Mucosa of rectum (tissue), 2 donors: Measurements from ENCODE around the gene ZFAND4.
"Not testable (repeated sequence)": the region's sequence is repeated elsewhere in the genome, so short reads cannot be mapped to it uniquely, and the experiment has no call there.

Experiments used
- H3K27ac ChIP-seq, 2 donors: one replicate each; pipeline ENCODE4 v1.7.0; 2013; ENCODE audit warnings: inconsistent platforms in 2 of 2, low read depth in 2 of 2, low read length in 2 of 2
- H3K27me3 ChIP-seq, 2 donors: one replicate each; pipeline ENCODE4 v1.7.0; 2013; ENCODE audit warnings: low read length in 2 of 2; ENCODE audit not compliant: control insufficient read depth in 2 of 2, insufficient read depth in 2 of 2
- H3K36me3 ChIP-seq, 2 donors: one replicate each; pipeline ENCODE4 v1.7.0; 2013; ENCODE audit warnings: low read length in 2 of 2; ENCODE audit not compliant: control insufficient read depth in 2 of 2, insufficient read depth in 2 of 2
- H3K4me1 ChIP-seq, 2 donors: one replicate each; pipeline ENCODE4 v1.7.0; 2013; ENCODE audit warnings: low read length in 2 of 2, mild to moderate bottlenecking in 1 of 2; ENCODE audit not compliant: control insufficient read depth in 2 of 2, insufficient read depth in 2 of 2
- H3K4me3 ChIP-seq, 2 donors: one replicate each; pipeline ENCODE4 v1.7.0; 2013; ENCODE audit warnings: low read length in 2 of 2
- H3K9ac ChIP-seq, 2 donors: one replicate each; pipeline ENCODE4 v1.7.0; 2013; ENCODE audit warnings: low read length in 2 of 2, low read depth in 1 of 2, mild to moderate bottlenecking in 1 of 2
- H3K9me3 ChIP-seq, 2 donors: one replicate each; pipeline ENCODE4 v1.7.0; 2013; ENCODE audit warnings: low read length in 2 of 2; ENCODE audit not compliant: control insufficient read depth in 2 of 2
- donor health status: healthy.
- donor health status: Normal muscosa, but diverticular disease.

ZFAND4 gene

DNA sequence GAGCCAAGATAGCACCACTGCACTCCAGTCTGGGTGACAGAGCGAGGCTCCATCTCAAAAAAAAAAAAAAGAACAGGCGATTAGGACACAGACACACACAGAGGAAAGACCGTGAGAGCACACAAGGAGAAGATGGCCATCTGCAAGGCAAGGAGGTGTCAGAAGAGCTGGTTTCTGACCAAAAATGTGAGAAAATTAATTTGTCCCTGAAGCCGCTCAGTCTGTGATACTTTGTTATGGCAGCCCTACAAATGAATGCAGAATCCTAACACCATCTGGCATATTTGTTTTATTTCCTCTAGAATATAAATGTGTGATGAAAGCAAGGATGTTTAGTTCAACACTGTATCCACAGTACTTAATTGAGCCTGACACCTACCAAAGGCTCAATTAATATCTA is 69.7 kb downstream of the ZFAND4 start:
- Histone ChIP-seq H3K36me3 (no peaks in the 10 kb centered on the region), H3K4me3 (no peak overlapping the region), H3K4me1 (peaks cover 0 to 5% of the 10 kb centered on the region in 2 donors), H3K27ac (no peak overlapping the region), H3K9ac (no peak overlapping the region), H3K27me3 (no peaks in the 10 kb centered on the region), H3K9me3 (no peaks in the 10 kb centered on the region)

DNA sequence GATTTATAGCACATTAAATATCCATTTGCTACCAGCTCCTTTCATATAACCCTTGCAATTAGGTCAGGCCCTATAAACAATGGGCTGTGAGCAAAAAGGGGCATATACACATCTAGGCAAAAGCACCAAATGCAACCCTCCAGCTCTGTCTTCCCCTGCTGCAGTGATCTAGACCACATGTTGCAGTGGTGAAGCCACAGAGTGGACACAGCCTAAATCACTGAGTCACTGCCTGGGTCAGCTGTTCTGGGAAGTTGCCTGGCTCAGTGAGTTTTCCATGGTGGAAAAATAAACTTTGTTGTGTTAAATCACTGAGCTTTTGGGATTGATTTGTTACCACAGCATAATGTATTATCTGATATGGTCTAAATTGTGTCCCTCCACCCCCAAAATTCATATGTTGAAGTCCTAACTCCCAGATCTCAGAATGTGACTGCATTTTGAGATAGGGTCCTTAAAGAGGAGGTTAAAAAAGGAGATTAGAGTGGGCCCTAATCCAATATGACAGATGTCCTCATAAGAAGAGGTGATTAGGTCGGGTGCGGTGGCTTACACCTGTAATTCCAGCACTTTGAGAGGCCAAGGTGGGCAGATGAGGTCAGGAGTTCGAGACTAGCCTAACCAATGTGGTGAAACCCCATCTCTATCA is 70.4 kb downstream of the ZFAND4 start:
- Histone ChIP-seq H3K27me3 (no peaks in the 10 kb centered on the region), H3K36me3 (no peaks in the 10 kb centered on the region), H3K9me3 (no peaks in the 10 kb centered on the region), H3K9ac (no peak overlapping the region), H3K4me1 (peaks cover 0 to 5% of the 10 kb centered on the region in 2 donors), H3K27ac (no peak overlapping the region), H3K4me3 (no peak overlapping the region)

DNA sequence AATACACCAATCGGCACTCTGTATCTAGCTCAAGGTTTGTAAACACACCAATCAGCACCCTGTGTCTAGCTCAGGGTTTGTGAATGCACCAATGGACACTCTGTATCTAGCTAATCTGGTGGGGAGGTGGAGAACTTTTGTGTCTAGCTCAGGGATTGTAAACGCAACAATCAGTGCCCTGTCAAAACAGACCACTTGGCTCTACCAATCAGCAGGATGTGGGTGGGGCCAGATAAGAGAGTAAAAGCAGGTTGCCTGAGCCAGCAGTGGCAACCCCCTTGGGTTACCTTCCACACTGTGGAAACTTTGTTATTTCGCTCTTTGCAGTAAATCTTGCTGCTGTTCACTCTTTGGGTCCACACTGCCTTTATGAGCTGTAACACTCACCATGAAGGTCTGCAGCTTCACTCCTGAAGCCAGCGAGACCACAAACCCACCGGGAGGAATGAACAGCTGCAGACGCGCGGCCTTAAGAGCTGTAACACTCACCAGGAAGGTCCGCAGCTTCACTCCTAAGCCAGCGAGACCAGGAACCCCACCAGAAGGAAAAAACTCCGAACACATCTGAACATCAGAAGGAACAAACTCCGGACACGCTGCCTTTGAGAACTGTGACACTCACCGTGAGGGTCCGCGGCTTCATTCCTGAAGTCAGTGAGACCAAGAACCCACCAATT is 71.2 kb downstream of the ZFAND4 start:
- H3K36me3 ChIP-seq, H3K9ac ChIP-seq, H3K9me3 ChIP-seq, H3K27ac ChIP-seq, H3K4me1 ChIP-seq, H3K27me3 ChIP-seq, H3K4me3 ChIP-seq: not testable (repeated sequence)

DNA sequence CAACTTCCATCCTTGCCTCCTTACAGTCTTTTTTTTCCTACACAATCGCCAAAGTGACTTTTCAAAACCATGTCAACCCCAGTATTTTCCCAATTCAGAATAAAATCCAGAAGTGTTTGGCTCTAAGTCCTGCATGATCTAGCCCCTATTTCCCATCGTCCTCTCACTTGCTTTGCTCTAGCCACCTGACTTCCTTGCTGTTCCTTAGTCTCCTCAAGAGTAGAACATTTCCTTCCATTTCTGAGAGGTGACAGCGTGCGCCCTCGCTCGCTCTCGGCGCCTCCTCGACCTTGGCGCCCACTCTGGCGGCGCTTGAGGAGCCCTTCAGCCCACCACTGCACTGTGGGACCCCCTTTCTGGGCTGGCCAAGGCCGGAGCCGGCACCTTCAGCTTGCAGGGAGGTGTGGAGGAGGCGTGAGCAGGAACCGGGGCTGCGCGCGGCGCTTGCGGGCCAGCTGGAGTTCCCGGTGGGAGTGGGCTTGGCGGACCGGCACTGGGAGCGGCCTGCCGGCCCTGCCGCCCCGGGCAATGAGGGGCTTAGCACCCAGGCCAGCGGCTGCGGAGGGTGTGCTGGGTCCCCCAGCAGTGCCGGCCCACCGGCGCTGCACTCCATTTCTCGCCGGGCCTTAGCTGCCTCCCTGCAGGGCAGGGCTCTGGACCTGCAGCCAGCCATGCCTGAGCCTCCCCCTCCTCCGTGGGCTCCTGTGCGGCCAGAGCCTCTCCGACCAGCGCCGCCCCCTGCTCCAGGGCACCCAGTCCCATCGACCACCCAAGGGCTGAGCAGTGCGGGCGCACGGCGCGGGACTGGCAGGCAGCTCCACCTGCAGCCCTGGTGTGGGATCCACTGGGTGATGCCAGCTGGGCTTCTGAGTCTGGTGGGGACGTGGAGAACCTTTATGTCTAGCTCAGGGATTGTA is 72.0 kb downstream of the ZFAND4 start:
- peak overlapping the region in 1 of 2 donors; percentile 29 for H3K4me3 ChIP-seq

DNA sequence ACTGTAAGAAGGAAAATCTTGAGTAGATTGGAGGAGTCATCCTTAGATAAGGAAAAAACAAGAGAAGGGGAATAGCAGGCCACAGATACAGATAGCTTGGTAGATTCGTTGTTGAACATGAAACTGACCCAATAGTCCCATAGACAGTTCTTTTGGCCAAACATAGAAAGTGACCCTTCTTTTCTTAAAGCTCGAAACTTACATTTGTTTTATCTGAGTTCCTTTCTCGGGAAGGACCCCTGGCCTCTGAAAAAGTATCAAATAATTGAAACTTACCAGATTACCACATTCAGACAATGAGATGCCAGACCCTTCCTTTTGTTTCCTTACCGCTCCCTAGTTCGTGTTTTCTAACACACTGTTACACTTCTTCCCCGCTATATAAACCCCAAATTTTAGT is 72.9 kb downstream of the ZFAND4 start:
- Histone ChIP-seq H3K27ac (no peak overlapping the region), H3K9me3 (no peaks in the 10 kb centered on the region), H3K4me3 (no peak overlapping the region), H3K4me1 (peaks cover 4 to 5% of the 10 kb centered on the region in 2 donors), H3K27me3 (no peaks in the 10 kb centered on the region), H3K36me3 (no peaks in the 10 kb centered on the region), H3K9ac (no peak overlapping the region)

More for the DNA sequence above, 72.0 kb downstream of the ZFAND4 start:
- not testable (repeated sequence) for H3K27me3 ChIP-seq, H3K36me3 ChIP-seq, H3K9me3 ChIP-seq, H3K4me1 ChIP-seq, H3K9ac ChIP-seq, H3K27ac ChIP-seq

DNA sequence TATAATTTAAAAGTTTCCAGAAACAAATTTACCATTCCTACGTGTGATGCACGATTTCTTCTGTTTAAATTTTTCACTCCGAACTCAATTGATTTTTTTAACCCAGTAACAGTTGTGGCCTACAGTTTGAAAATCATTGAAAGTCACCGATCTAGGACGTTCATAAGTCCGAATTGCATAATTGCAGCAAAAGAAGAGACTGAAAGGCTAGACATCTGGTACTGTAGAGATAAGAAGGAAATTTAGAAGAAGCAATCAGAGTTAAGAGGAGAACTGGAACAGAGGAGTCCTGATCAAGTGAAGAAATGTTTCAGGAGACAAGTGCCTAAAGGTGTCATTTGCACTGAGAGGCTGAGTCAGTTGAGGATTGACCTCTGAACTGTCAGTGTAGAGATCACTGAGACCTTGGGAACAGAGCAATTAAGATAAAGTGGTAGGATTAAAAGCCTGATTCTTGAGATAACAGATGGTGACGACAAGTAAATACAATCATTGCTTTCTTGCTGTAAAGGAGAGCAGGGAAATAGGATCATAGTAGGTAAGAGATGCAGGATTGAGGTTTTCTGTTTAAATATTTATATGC is 73.5 kb downstream of the ZFAND4 start:
- Histone ChIP-seq H3K9ac (no peak overlapping the region), H3K36me3 (no peaks in the 10 kb centered on the region), H3K4me1 (peaks cover 4 to 5% of the 10 kb centered on the region in 2 donors), H3K27ac (no peak overlapping the region), H3K9me3 (no peaks in the 10 kb centered on the region), H3K27me3 (no peaks in the 10 kb centered on the region), H3K4me3 (no peak overlapping the region)

DNA sequence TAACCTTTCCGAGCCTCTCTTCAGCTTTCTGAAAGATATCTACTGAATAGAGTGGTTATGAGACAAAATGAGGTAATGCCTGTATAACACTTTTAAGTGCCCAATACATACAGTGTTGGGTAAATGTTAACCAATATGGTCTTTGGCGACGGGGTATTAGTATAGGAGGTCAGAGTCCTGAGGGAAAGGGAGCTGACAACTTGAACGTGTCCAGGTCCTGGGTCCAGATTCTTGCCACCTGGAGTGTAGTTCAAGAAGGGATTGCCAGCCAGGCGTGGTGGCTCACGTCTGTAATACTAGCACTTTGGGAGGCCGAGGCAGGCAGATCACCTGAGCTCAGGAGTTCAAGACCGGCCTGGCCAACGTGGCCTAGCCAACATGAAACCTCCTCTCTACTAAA is 76.0 kb downstream of the ZFAND4 start:
- Histone ChIP-seq H3K9me3 (no peaks in the 10 kb centered on the region), H3K4me3 (no peak overlapping the region), H3K27ac (no peak overlapping the region), H3K4me1 (peaks cover 8 to 25% of the 10 kb centered on the region in 2 donors), H3K36me3 (no peaks in the 10 kb centered on the region), H3K27me3 (no peaks in the 10 kb centered on the region), H3K9ac (no peak overlapping the region)

DNA sequence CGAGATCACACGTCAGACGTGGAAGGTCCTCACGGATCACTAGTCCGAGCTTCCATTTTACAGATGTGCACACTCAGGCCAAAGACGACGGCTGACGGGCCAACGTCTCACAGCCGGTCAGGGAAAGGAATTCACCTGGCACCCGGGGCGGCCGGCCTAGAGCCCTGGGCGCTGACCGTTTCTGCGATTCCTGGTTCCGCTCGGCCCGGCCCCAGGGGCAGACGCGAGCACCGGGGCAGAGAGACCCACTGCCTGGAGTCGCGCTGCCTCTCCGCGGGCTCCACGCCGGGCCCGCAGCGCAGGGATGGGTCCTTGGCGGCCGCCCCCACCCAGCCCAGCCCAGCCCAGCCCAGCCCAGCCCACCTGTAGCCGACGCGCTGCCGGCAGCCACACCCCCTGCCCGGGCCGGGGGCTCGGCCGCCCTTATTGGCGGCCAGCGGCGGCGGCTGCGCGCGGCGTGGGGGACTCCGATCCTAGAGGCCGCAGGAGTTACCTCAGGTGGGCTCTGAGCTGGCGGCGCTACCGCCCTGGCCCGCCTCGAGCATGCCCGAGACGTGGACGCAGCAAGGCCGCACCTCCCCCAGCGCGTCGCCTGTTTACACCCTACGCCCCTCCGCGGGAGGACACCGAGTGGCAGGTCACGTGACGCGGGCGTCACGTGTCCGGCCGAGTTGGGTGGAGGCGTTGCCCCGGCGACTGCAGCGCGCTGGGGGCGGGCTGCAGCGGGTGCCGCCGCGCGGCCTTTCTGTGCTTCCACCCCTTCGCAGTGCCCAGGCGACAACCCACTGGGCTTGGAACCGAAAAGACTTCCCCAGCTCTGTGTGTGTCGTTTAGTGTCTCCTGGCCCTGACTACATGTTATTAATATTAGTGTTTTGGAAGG is 78.1 kb downstream of the ZFAND4 start:
- H3K9me3 ChIP-seq, result no peaks in the 10 kb centered on the region
- H3K4me3 ChIP-seq, result peak overlapping the region; percentile 83 to 85
- H3K36me3 ChIP-seq, result no peaks in the 10 kb centered on the region
- peaks cover 8 to 23% of the 10 kb centered on the region in 2 donors for H3K4me1 ChIP-seq
- H3K27ac ChIP-seq, result peak overlapping the region; percentile 62 to 76
- H3K27me3 ChIP-seq, result no peaks in the 10 kb centered on the region
- H3K9ac ChIP-seq, result peak overlapping the region; percentile 70 to 91

DNA sequence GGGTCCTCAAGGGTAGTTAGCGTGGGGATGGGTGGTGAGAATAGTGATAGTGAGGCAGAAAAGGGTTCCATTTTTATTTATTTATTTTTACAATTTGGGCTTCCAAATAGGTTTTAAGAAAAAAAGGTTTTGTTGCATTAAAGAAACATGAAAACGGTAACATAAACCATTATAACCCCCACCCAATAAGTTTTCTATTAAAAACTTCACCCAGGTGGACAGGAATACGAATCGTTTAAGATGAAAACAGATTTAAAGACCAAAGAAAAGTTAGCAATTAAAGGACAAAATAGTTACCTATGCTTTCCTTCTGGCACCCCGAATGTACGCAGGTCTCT is 78.7 kb downstream of the ZFAND4 start:
- peak overlapping the region; percentile 70 to 91 for H3K9ac ChIP-seq
- H3K27me3 ChIP-seq, result no peaks in the 10 kb centered on the region
- H3K4me3 ChIP-seq, result peak overlapping the region; percentile 83 to 85
- peaks cover 8 to 20% of the 10 kb centered on the region in 2 donors for H3K4me1 ChIP-seq
- no peaks in the 10 kb centered on the region for H3K36me3 ChIP-seq
- no peaks in the 10 kb centered on the region for H3K9me3 ChIP-seq
- peak overlapping the region; percentile 62 to 76 for H3K27ac ChIP-seq
